ENCODE data around the gene VWF. TPM values are rescaled to one million over a fixed set of nuclear protein-coding genes. Genes with fewer than 3 reads are reported as not detected.

VWF gene
- total RNA-seq, 1 donor from 2014 or later, result 0.05 TPM

DNA sequence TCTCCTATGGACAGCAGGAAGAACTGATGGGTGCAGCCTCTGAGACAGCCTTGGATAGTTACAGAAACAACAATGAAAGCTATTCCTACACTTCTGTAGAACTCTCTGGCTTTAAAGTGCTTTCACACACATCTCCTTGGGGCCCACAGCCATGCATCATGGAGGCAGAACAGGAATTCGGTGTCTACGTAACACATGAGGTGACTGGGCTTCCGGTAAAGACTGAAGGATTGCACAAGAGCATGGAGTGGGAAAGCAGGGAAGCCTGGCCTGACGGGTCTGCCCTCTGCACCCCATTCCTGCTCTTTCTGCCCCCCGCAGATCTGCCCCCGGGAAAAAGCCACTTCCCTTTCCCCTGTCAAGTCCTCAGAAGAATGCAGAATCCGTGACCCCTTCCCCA, 82.6 kb downstream of the VWF start:
- TF ChIP-seq CTCF (IDR thresholded peaks at IDR 0.05), result no peak
- no peaks in the 10 kb centered on the region for H3K9me3 Mint-ChIP-seq (ENCODE audit: low read depth)
- no peak overlapping the region for H3K4me3 Mint-ChIP-seq (ENCODE audit: unreplicated experiment)
- no peaks in the 10 kb centered on the region for H3K27me3 Mint-ChIP-seq (ENCODE audit: low read depth)
- H3K36me3 Mint-ChIP-seq (ENCODE audit: low read depth), result no peaks in the 10 kb centered on the region
- peaks cover 9% of the 10 kb centered on the region for H3K4me1 Mint-ChIP-seq (ENCODE audit: low read depth)
- H3K27ac Mint-ChIP-seq (ENCODE audit: unreplicated experiment), result no peak overlapping the region
- peak; percentile 60 for DNase-seq (ENCODE audit: low spot score)

- Mint-ChIP-seq H3K36me3 (ENCODE audit: low read depth) (no peaks in the 10 kb centered on the region), H3K27ac (ENCODE audit: unreplicated experiment) (no peak overlapping the region), H3K27me3 (ENCODE audit: low read depth) (no peaks in the 10 kb centered on the region), H3K9me3 (ENCODE audit: low read depth) (no peaks in the 10 kb centered on the region), H3K4me3 (ENCODE audit: unreplicated experiment) (no peak overlapping the region), H3K4me1 (ENCODE audit: low read depth) (peaks cover 9% of the 10 kb centered on the region)
- DNase-seq (ENCODE audit: low spot score), result no peak
- no peak for TF ChIP-seq CTCF (IDR thresholded peaks at IDR 0.05)
These were observed 83.7 kb downstream of the VWF start for GRCh38 chr12:6040815-6041214.

DNA sequence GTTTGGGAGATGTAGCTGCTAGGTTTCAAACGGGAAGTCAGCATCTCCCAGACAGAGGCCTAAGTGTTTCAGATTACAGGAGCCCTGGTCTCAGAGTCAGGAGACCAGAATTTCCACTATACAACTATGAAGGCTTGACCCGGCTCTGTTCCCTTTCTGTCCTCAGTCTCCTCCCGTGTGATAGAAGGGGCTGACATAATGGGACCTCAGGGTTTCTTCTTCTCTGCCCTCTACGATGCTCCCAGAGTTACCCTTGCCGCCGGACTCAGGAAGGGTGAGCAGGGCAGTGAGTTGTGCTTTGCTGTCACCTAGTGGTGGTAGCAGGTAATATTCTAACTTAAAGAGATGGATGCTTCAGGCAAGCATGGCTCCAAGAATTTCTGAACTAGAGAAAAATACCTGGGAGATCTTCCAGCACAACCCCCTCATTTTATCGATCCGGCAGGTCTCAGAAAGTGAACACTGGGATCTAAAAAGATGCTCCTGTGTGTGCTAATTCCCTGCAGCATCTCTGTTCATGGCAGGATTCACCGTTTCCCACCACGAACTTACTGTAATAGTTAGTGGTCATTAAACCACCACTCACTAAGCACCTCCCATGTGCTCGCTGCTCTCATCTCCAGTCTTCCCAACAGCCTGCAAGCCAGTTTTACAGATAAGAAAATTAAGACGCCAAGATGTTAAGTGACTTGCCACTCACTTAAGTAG, 84.4 kb downstream of the VWF start:
- Mint-ChIP-seq H3K27me3 (ENCODE audit: low read depth) (no peaks in the 10 kb centered on the region), H3K4me3 (ENCODE audit: unreplicated experiment) (no peak overlapping the region), H3K27ac (ENCODE audit: unreplicated experiment) (no peak overlapping the region), H3K4me1 (ENCODE audit: low read depth) (peaks cover 9% of the 10 kb centered on the region), H3K36me3 (ENCODE audit: low read depth) (no peaks in the 10 kb centered on the region), H3K9me3 (ENCODE audit: low read depth) (no peaks in the 10 kb centered on the region)
- peak; percentile 25 for DNase-seq (ENCODE audit: low spot score)
- peak; percentile 94 for TF ChIP-seq CTCF (IDR thresholded peaks at IDR 0.05)

DNA sequence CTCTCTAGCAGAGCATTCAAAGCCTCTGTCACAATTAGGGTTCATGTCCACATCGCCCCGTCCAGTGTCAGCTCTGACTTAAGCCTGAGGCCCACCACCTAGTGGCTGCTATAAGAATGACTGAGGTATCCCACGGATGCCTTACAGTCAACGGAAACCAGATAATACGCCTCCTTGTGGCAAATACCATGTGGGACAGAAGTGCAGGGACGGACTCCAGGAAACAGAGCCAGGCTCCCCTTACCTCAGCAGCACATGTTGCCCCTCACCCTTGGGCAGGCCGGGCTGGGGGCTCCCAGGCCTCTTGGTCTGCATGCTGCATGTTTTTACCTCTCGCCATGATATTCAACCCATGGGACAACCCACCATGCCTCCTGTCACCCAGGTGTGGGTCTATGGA, 86.3 kb downstream of the VWF start:
- H3K4me1 Mint-ChIP-seq (ENCODE audit: low read depth), result no peaks in the 10 kb centered on the region
- no peak for DNase-seq (ENCODE audit: low spot score)
- peak; percentile 85 for TF ChIP-seq CTCF (IDR thresholded peaks at IDR 0.05)
- H3K9me3 Mint-ChIP-seq (ENCODE audit: low read depth), result no peaks in the 10 kb centered on the region
- H3K36me3 Mint-ChIP-seq (ENCODE audit: low read depth), result no peaks in the 10 kb centered on the region
- H3K27me3 Mint-ChIP-seq (ENCODE audit: low read depth), result no peaks in the 10 kb centered on the region
- no peak overlapping the region for H3K4me3 Mint-ChIP-seq (ENCODE audit: unreplicated experiment)
- no peak overlapping the region for H3K27ac Mint-ChIP-seq (ENCODE audit: unreplicated experiment)

- Mint-ChIP-seq H3K4me1 (ENCODE audit: low read depth) (no peaks in the 10 kb centered on the region), H3K27me3 (ENCODE audit: low read depth) (no peaks in the 10 kb centered on the region), H3K4me3 (ENCODE audit: unreplicated experiment) (no peak overlapping the region), H3K27ac (ENCODE audit: unreplicated experiment) (no peak overlapping the region), H3K36me3 (ENCODE audit: low read depth) (no peaks in the 10 kb centered on the region), H3K9me3 (ENCODE audit: low read depth) (no peaks in the 10 kb centered on the region)
- TF ChIP-seq CTCF (IDR thresholded peaks at IDR 0.05), result no peak
- DNase-seq (ENCODE audit: low spot score), result no peak
These were observed 87.0 kb downstream of the VWF start for GRCh38 chr12:6037459-6037858.

Data from chondrocyte (in vitro differentiated cells).